Stimulated activated naive CD8-positive, alpha-beta T cell treated with anti-CD3 and anti-CD28 coated beads, Interleukin-15, Interleukin-2, amounts not matched to agents 100 ng/mL and 50 ng/mL, for 24 hours (primary cell): Measurements from ENCODE around the gene NFKB1.
A peak's percentile ranks its signal among the peaks of the same experiment; 100 is the strongest.
"Not testable (repeated sequence)": the region's sequence is repeated elsewhere in the genome, so short reads cannot be mapped to it uniquely, and the experiment has no call there.

Source experiments
- H3K27ac Mint-ChIP-seq: one replicate; pipeline ENCODE4 v1.8.0; 2021; ENCODE audit warnings: mild to moderate bottlenecking, mixed read lengths
- H3K27me3 Mint-ChIP-seq: one replicate; pipeline ENCODE4 v1.8.0; 2021; ENCODE audit warnings: mixed read lengths
- H3K36me3 Mint-ChIP-seq: one replicate; pipeline ENCODE4 v1.8.0; 2021; ENCODE audit warnings: low read depth, mixed read lengths
- H3K4me1 Mint-ChIP-seq: one replicate; pipeline ENCODE4 v1.8.0; 2021; ENCODE audit warnings: low read depth, mixed read lengths
- H3K4me3 Mint-ChIP-seq: one replicate; pipeline ENCODE4 v1.8.0; 2021; ENCODE audit warnings: mild to moderate bottlenecking, mixed read lengths
- H3K9me3 Mint-ChIP-seq: one replicate; pipeline ENCODE4 v1.8.0; 2021; ENCODE audit warnings: mixed read lengths

The NFKB1 gene

DNA sequence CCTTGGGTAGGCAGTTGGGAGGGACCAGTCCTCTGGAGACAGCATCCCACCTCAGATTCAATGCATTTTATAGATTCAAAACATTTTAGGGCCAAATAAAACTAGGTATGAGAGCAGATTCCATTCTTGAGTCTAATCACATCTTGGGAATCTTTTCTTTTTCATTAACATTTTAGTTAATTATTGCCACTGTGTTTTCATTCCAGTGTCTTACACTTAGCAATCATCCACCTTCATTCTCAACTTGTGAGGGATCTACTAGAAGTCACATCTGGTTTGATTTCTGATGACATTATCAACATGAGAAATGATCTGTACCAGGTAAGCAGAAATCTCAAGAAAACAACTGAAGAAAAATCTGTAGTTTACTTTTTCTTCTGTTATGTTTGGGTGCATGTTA lies 99.5 kb downstream of the NFKB1 start:
- peaks cover 76% of the 10 kb centered on the region for H3K4me1 Mint-ChIP-seq
- H3K36me3 Mint-ChIP-seq, result peaks cover 93% of the 10 kb centered on the region
- no peak overlapping the region for H3K4me3 Mint-ChIP-seq
- H3K9me3 Mint-ChIP-seq, result no peaks in the 10 kb centered on the region
- H3K27ac Mint-ChIP-seq, result peak overlapping the region; percentile 69
- no peaks in the 10 kb centered on the region for H3K27me3 Mint-ChIP-seq

GRCh38 chr4:102601586-102602227 lies 100.5 kb downstream of the NFKB1 start:
- no peaks in the 10 kb centered on the region for H3K27me3 Mint-ChIP-seq
- H3K27ac Mint-ChIP-seq, result no peak overlapping the region
- H3K9me3 Mint-ChIP-seq, result no peaks in the 10 kb centered on the region
- H3K36me3 Mint-ChIP-seq, result peaks cover 88% of the 10 kb centered on the region
- H3K4me1 Mint-ChIP-seq, result peaks cover 70% of the 10 kb centered on the region
- no peak overlapping the region for H3K4me3 Mint-ChIP-seq

DNA sequence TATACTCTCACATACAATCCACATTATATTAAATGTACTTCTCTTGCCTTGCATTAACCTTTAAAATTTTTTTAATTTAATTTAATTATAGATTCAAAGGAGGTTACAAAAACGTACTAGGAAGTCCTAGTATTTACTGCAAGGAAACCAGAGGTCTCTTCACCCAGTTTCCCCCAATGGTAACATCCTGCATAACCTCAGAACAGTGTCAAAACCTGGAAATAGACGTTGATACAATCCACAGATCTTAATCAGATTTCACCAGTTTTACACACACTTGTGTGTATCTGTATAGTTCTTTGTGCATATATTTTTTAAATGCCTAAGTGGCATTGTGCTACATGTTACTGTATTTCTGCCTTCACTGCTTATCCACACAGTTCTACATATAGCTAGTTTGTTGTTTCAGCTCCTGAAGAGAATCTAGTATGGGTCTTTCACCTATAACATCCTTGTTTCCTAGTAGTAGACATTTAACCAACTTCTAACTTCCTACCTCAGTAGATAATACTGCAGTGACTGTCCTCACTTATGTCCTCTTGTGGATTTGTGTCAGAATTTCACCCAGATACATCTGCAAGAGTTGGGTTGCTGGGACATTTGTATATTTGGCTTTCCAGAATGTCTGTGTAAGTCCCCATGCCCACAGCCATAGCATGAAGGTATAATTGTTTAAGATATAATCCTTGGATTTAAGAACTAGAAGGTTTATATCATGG lies 103.2 kb downstream of the NFKB1 start:
- no peaks in the 10 kb centered on the region for H3K27me3 Mint-ChIP-seq
- no peak overlapping the region for H3K4me3 Mint-ChIP-seq
- H3K9me3 Mint-ChIP-seq, result no peaks in the 10 kb centered on the region
- H3K36me3 Mint-ChIP-seq, result peaks cover 87% of the 10 kb centered on the region
- no peak overlapping the region for H3K27ac Mint-ChIP-seq
- peaks cover 70% of the 10 kb centered on the region for H3K4me1 Mint-ChIP-seq

- Mint-ChIP-seq H3K4me3 (no peak overlapping the region), H3K4me1 (peaks cover 71% of the 10 kb centered on the region), H3K27me3 (no peaks in the 10 kb centered on the region), H3K9me3 (no peaks in the 10 kb centered on the region), H3K36me3 (peaks cover 87% of the 10 kb centered on the region), H3K27ac (no peak overlapping the region)
Measured at GRCh38 chr4:102606261-102606660, 105.1 kb downstream of the NFKB1 start.

GRCh38 chr4:102606846-102607450 lies 105.8 kb downstream of the NFKB1 start:
- H3K27ac Mint-ChIP-seq, result peak overlapping the region; percentile 74
- H3K27me3 Mint-ChIP-seq, result no peaks in the 10 kb centered on the region
- no peak overlapping the region for H3K4me3 Mint-ChIP-seq
- peaks cover 78% of the 10 kb centered on the region for H3K4me1 Mint-ChIP-seq
- peaks cover 87% of the 10 kb centered on the region for H3K36me3 Mint-ChIP-seq
- H3K9me3 Mint-ChIP-seq, result no peaks in the 10 kb centered on the region

DNA sequence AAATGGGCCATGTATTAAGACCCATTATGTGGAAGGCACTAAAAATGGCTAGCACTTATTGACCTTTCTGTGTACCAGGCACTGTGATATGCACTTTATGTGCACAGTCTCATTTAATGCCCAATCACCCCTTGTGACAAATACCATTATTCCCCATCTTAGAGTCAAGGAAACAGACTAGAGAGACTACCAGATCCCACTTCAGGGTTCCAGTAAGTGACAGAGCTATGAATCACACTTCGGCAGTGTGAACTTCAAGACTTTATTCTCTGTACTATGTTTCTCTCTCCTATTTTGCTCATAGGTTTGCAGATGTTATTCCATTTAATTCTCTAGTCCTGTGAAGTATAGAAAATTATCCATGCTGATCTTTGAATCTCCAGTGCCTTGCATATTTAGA lies 107.0 kb downstream of the NFKB1 start:
- no peak overlapping the region for H3K4me3 Mint-ChIP-seq
- H3K27ac Mint-ChIP-seq, result peak overlapping the region; percentile 74
- H3K27me3 Mint-ChIP-seq, result no peaks in the 10 kb centered on the region
- no peaks in the 10 kb centered on the region for H3K9me3 Mint-ChIP-seq
- H3K4me1 Mint-ChIP-seq, result peaks cover 86% of the 10 kb centered on the region
- H3K36me3 Mint-ChIP-seq, result peaks cover 92% of the 10 kb centered on the region

DNA sequence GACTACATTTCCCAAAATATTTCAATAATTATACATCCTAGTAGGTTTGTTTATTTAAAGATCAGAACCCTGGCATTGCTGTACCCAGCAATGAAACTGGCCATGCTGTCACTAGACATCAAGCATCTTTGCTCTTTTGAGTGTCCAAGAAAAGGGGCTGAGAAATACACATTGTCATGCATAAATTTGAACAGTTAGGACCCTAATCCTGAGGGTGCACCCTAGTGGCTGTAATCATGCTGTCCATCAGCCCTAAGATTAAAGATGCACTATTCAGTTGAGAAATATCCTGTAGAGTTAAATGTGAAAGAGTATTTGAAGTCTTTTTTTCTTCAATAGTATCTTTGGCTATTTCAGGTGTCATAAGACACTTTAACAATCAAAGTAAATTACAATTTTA lies 108.8 kb downstream of the NFKB1 start:
- H3K4me3 Mint-ChIP-seq, result no peak overlapping the region
- H3K36me3 Mint-ChIP-seq, result peaks cover 94% of the 10 kb centered on the region
- H3K9me3 Mint-ChIP-seq, result no peaks in the 10 kb centered on the region
- no peak overlapping the region for H3K27ac Mint-ChIP-seq
- H3K27me3 Mint-ChIP-seq, result no peaks in the 10 kb centered on the region
- peaks cover 92% of the 10 kb centered on the region for H3K4me1 Mint-ChIP-seq

DNA sequence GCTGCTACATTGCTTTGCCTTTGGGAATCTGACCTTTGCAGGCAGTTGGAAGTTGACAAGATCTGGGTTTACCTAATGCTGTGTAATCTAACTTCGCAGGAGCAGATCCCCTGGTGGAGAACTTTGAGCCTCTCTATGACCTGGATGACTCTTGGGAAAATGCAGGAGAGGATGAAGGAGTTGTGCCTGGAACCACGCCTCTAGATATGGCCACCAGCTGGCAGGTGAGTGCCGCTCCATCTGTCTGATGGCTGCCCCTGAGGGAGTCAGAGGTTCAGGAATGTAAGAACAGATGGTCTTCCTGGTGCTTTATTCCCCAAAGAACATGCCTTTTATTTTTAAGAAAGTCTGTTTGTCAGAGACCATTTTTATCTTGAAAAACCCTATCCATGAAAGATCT lies 109.3 kb downstream of the NFKB1 start:
- H3K9me3 Mint-ChIP-seq, result no peaks in the 10 kb centered on the region
- peaks cover 94% of the 10 kb centered on the region for H3K36me3 Mint-ChIP-seq
- no peak overlapping the region for H3K4me3 Mint-ChIP-seq
- H3K4me1 Mint-ChIP-seq, result peaks cover 92% of the 10 kb centered on the region
- H3K27ac Mint-ChIP-seq, result peak overlapping the region; percentile 91
- no peaks in the 10 kb centered on the region for H3K27me3 Mint-ChIP-seq

DNA sequence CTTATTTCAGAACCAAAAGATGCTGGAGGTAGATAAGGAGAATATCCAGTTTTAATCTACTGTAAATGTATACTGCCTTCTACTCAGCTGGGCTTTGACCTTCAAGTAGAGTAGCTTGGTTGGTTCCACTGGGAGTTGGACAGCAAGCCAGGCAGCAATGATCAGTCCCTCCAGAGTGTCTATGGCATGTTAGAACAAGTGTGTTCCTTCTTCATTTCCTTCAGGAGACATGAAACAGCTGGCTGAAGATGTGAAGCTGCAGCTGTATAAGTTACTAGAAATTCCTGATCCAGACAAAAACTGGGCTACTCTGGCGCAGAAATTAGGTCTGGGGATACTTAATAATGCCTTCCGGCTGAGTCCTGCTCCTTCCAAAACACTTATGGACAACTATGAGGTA lies 111.1 kb downstream of the NFKB1 start:
- H3K36me3 Mint-ChIP-seq, result peaks cover 99% of the 10 kb centered on the region
- H3K27ac Mint-ChIP-seq, result peak overlapping the region; percentile 91
- H3K27me3 Mint-ChIP-seq, result no peaks in the 10 kb centered on the region
- peaks cover 96% of the 10 kb centered on the region for H3K4me1 Mint-ChIP-seq
- H3K9me3 Mint-ChIP-seq, result no peaks in the 10 kb centered on the region
- peak overlapping the region; percentile 71 for H3K4me3 Mint-ChIP-seq

GRCh38 chr4:102612824-102613366 lies 111.7 kb downstream of the NFKB1 start:
- peak overlapping the region; percentile 91 for H3K27ac Mint-ChIP-seq
- H3K9me3 Mint-ChIP-seq, result no peaks in the 10 kb centered on the region
- no peaks in the 10 kb centered on the region for H3K27me3 Mint-ChIP-seq
- peaks cover 97% of the 10 kb centered on the region for H3K36me3 Mint-ChIP-seq
- peaks cover 93% of the 10 kb centered on the region for H3K4me1 Mint-ChIP-seq
- H3K4me3 Mint-ChIP-seq, result peak overlapping the region; percentile 71

- Mint-ChIP-seq H3K27ac (peak overlapping the region; percentile 91), H3K4me3 (peak overlapping the region; percentile 61), H3K4me1 (peaks cover 91% of the 10 kb centered on the region), H3K27me3 (no peaks in the 10 kb centered on the region), H3K36me3 (peaks cover 88% of the 10 kb centered on the region), H3K9me3 (peaks cover 5% of the 10 kb centered on the region)
Measured at GRCh38 chr4:102614801-102615200, 113.6 kb downstream of the NFKB1 start.

- no peak overlapping the region for H3K27ac Mint-ChIP-seq
- H3K4me3 Mint-ChIP-seq, result no peak overlapping the region
- H3K4me1 Mint-ChIP-seq, result peaks cover 85% of the 10 kb centered on the region
- peaks cover 5% of the 10 kb centered on the region for H3K9me3 Mint-ChIP-seq
- H3K36me3 Mint-ChIP-seq, result peaks cover 70% of the 10 kb centered on the region
- H3K27me3 Mint-ChIP-seq, result no peaks in the 10 kb centered on the region
Measured at GRCh38 chr4:102616636-102617035, 115.5 kb downstream of the NFKB1 start.

DNA sequence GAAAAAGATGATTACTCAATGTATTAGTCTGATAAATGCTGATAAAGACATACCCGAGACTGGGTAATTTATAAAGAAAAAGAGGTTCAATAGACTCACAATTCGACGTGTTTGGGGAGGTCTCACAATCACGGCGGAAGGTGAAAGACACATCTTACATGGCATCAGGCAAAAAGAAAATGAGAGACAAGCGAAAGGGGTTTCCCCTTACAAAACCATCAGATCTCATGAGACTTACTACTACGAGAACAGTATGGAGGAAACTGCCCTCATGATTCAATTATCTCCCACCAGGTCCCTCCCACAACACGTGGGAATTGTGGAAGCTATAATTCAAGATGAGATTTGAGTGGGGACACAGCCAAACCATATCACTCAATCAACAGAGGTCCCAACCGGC lies 117.9 kb downstream of the NFKB1 start:
- H3K4me1 Mint-ChIP-seq, result peaks cover 62% of the 10 kb centered on the region
- not testable (repeated sequence) for H3K9me3 Mint-ChIP-seq

DNA sequence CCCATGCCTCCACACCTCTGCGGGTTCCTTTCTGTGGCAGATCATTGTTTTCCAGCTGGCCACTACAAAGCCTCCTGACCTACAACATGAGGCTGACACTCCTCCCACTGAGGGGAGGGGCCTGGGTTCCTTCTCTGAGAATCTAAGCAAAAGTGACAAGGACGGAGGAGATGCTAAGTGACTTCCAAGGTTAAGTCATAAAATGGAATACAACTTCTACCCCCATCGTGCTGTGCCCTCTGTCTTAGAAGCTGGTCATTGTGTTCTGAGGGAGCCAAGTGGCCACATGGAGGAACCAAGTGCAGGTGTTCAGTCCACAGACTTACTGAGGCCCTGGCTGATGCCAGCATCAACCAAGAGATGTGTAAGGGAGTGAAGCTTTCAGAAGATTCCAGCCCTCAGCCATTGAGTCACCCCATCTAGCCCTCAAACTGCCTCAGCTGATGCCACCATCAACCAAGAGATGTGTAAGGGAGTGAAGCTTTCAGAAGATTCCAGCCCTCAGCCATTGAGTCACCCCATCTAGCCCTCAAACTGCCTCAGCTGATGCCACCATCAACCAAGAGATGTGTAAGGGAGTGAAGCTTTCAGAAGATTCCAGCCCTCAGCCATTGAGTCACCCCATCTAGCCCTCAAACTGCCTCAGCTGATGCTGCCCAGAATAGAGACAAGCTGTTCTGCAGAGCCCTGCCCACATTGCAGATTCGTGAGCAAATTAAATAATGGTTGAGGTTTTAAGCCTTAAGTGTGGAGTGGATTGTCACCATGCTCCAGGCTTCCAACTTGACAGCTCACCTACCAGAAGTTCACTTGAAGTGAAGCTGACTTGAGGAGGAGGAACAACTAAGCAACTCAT lies 118.8 kb downstream of the NFKB1 start:
- H3K4me1 Mint-ChIP-seq, result peaks cover 60% of the 10 kb centered on the region

More for the DNA sequence above, 117.9 kb downstream of the NFKB1 start:
- peaks cover 46% of the 10 kb centered on the region for H3K36me3 Mint-ChIP-seq
- H3K27me3 Mint-ChIP-seq, H3K4me3 Mint-ChIP-seq: not testable (repeated sequence)
- peak overlapping the region; percentile 73 for H3K27ac Mint-ChIP-seq

More for the DNA sequence above, 118.8 kb downstream of the NFKB1 start:
- peak overlapping the region; percentile 73 for H3K27ac Mint-ChIP-seq
- peaks cover 36% of the 10 kb centered on the region for H3K36me3 Mint-ChIP-seq
- H3K27me3 Mint-ChIP-seq, H3K9me3 Mint-ChIP-seq: not testable (repeated sequence)
- H3K4me3 Mint-ChIP-seq, result peak overlapping the region; percentile 14
